Activated T-cell treated with anti-CD3 and anti-CD28 coated beads, Interleukin-2, amount 50 U/mL, for 24 hours (primary cell): ENCODE data around the gene UNC13C.

Experiments
- DNase-seq: peaks from one replicate; pipeline ENCODE4 v3.0.0-alpha.2; 2020
- H3K27ac Mint-ChIP-seq: 2 replicates; pipeline ENCODE4 v1.8.0; 2020; ENCODE audit warnings: mild to moderate bottlenecking, mixed read lengths
- H3K27me3 Mint-ChIP-seq: 2 replicates; pipeline ENCODE4 v1.8.0; 2020; ENCODE audit warnings: mixed read lengths
- H3K36me3 Mint-ChIP-seq: 2 replicates; pipeline ENCODE4 v1.8.0; 2020; ENCODE audit warnings: low read depth, mixed read lengths
- H3K4me1 Mint-ChIP-seq: 2 replicates; pipeline ENCODE4 v1.8.0; 2020; ENCODE audit warnings: low read depth, mixed read lengths
- H3K4me3 Mint-ChIP-seq: 2 replicates; pipeline ENCODE4 v1.8.0; 2020; ENCODE audit warnings: mild to moderate bottlenecking, moderate library complexity, mixed read lengths
- H3K9me3 Mint-ChIP-seq: 2 replicates; pipeline ENCODE4 v1.8.0; 2020; ENCODE audit warnings: mixed read lengths

UNC13C gene

GRCh38 chr15:54482251-54482650 lies 504.0 kb downstream of the UNC13C start:
- no peaks in the 10 kb centered on the region for H3K36me3 Mint-ChIP-seq
- H3K27me3 Mint-ChIP-seq = no peaks in the 10 kb centered on the region
- H3K27ac Mint-ChIP-seq = no peak overlapping the region
- H3K4me3 Mint-ChIP-seq = no peak overlapping the region
- peaks cover 7% of the 10 kb centered on the region for H3K9me3 Mint-ChIP-seq
- no peaks in the 10 kb centered on the region for H3K4me1 Mint-ChIP-seq
- no peak for DNase-seq

GRCh38 chr15:54500330-54500729 lies 522.1 kb downstream of the UNC13C start:
- Mint-ChIP-seq H3K4me3 (no peak overlapping the region), H3K27ac (no peak overlapping the region), H3K36me3 (no peaks in the 10 kb centered on the region), H3K27me3 (no peaks in the 10 kb centered on the region), H3K9me3 (no peaks in the 10 kb centered on the region), H3K4me1 (no peaks in the 10 kb centered on the region)
- DNase-seq = no peak

GRCh38 chr15:54502416-54503075 lies 524.3 kb downstream of the UNC13C start:
- Mint-ChIP-seq H3K4me1 (no peaks in the 10 kb centered on the region), H3K4me3 (no peak overlapping the region)

GRCh38 chr15:54504695-54505094 lies 526.5 kb downstream of the UNC13C start:
- Mint-ChIP-seq H3K27ac (no peak overlapping the region), H3K9me3 (no peaks in the 10 kb centered on the region), H3K4me1 (no peaks in the 10 kb centered on the region), H3K36me3 (no peaks in the 10 kb centered on the region), H3K4me3 (no peak overlapping the region), H3K27me3 (no peaks in the 10 kb centered on the region)
- DNase-seq = no peak

More at GRCh38 chr15:54502416-54503075, 524.3 kb downstream of the UNC13C start:
- no peak for DNase-seq
- Mint-ChIP-seq H3K36me3 (no peaks in the 10 kb centered on the region), H3K27me3 (no peaks in the 10 kb centered on the region), H3K9me3 (no peaks in the 10 kb centered on the region), H3K27ac (no peak overlapping the region)

- H3K9me3 Mint-ChIP-seq = no peaks in the 10 kb centered on the region
- H3K27me3 Mint-ChIP-seq = no peaks in the 10 kb centered on the region
- DNase-seq = no peak
- no peaks in the 10 kb centered on the region for H3K4me1 Mint-ChIP-seq
- no peaks in the 10 kb centered on the region for H3K36me3 Mint-ChIP-seq
- no peak overlapping the region for H3K4me3 Mint-ChIP-seq
- H3K27ac Mint-ChIP-seq = no peak overlapping the region
These were observed 528.8 kb downstream of the UNC13C start for GRCh38 chr15:54506977-54507524.

- Mint-ChIP-seq H3K27me3 (peaks cover 2% of the 10 kb centered on the region), H3K27ac (no peak overlapping the region), H3K4me1 (peaks cover 10% of the 10 kb centered on the region), H3K4me3 (no peak overlapping the region), H3K9me3 (no peaks in the 10 kb centered on the region), H3K36me3 (no peaks in the 10 kb centered on the region)
- DNase-seq = no peak
These were observed 536.4 kb downstream of the UNC13C start for GRCh38 chr15:54514601-54515000.

GRCh38 chr15:54515664-54516582 lies 537.7 kb downstream of the UNC13C start:
- Mint-ChIP-seq H3K4me1 (peaks cover 18% of the 10 kb centered on the region), H3K9me3 (no peaks in the 10 kb centered on the region), H3K36me3 (no peaks in the 10 kb centered on the region), H3K27me3 (peaks cover 2% of the 10 kb centered on the region), H3K4me3 (no peak overlapping the region), H3K27ac (no peak overlapping the region)
- DNase-seq = no peak

- Mint-ChIP-seq H3K27me3 (peaks cover 2% of the 10 kb centered on the region), H3K4me3 (no peak overlapping the region), H3K27ac (no peak overlapping the region), H3K9me3 (no peaks in the 10 kb centered on the region), H3K36me3 (no peaks in the 10 kb centered on the region), H3K4me1 (peaks cover 18% of the 10 kb centered on the region)
- DNase-seq = no peak
These were observed 539.1 kb downstream of the UNC13C start for GRCh38 chr15:54517366-54517765.

GRCh38 chr15:54518156-54518882 lies 540.1 kb downstream of the UNC13C start:
- no peak for DNase-seq
- Mint-ChIP-seq H3K36me3 (no peaks in the 10 kb centered on the region), H3K9me3 (no peaks in the 10 kb centered on the region), H3K4me1 (peaks cover 18% of the 10 kb centered on the region), H3K27ac (no peak overlapping the region), H3K27me3 (peaks cover 2% of the 10 kb centered on the region), H3K4me3 (no peak overlapping the region)

GRCh38 chr15:54519577-54519976 lies 541.3 kb downstream of the UNC13C start:
- H3K4me1 Mint-ChIP-seq = peaks cover 18% of the 10 kb centered on the region
- peak overlapping the region; percentile 28 for H3K4me3 Mint-ChIP-seq
- peaks cover 2% of the 10 kb centered on the region for H3K27me3 Mint-ChIP-seq
- no peaks in the 10 kb centered on the region for H3K9me3 Mint-ChIP-seq
- H3K36me3 Mint-ChIP-seq = no peaks in the 10 kb centered on the region
- no peak for DNase-seq
- no peak overlapping the region for H3K27ac Mint-ChIP-seq

- Mint-ChIP-seq H3K4me3 (no peak overlapping the region), H3K36me3 (no peaks in the 10 kb centered on the region), H3K27ac (no peak overlapping the region), H3K4me1 (peaks cover 18% of the 10 kb centered on the region), H3K9me3 (no peaks in the 10 kb centered on the region), H3K27me3 (peaks cover 2% of the 10 kb centered on the region)
- DNase-seq = no peak
These were observed 542.4 kb downstream of the UNC13C start for GRCh38 chr15:54520616-54521015.

GRCh38 chr15:54521206-54521605 lies 543.0 kb downstream of the UNC13C start:
- no peaks in the 10 kb centered on the region for H3K9me3 Mint-ChIP-seq
- no peaks in the 10 kb centered on the region for H3K36me3 Mint-ChIP-seq
- peaks cover 18% of the 10 kb centered on the region for H3K4me1 Mint-ChIP-seq
- H3K27ac Mint-ChIP-seq = no peak overlapping the region
- H3K27me3 Mint-ChIP-seq = no peaks in the 10 kb centered on the region
- no peak overlapping the region for H3K4me3 Mint-ChIP-seq
- DNase-seq = no peak

- Mint-ChIP-seq H3K4me1 (no peaks in the 10 kb centered on the region), H3K27me3 (peaks cover 3% of the 10 kb centered on the region), H3K27ac (no peak overlapping the region), H3K4me3 (no peak overlapping the region), H3K36me3 (no peaks in the 10 kb centered on the region), H3K9me3 (no peaks in the 10 kb centered on the region)
- DNase-seq = no peak
These were observed 549.8 kb downstream of the UNC13C start for GRCh38 chr15:54528021-54528420.

GRCh38 chr15:54540721-54541120 lies 562.5 kb downstream of the UNC13C start:
- Mint-ChIP-seq H3K36me3 (no peaks in the 10 kb centered on the region), H3K9me3 (peaks cover 10% of the 10 kb centered on the region), H3K27me3 (no peaks in the 10 kb centered on the region), H3K4me3 (no peak overlapping the region), H3K27ac (no peak overlapping the region), H3K4me1 (no peaks in the 10 kb centered on the region)
- no peak for DNase-seq
